Right renal cortex interstitium (tissue), 3 donors: ENCODE measurements around the gene ABTB2. TPM values are rescaled to one million over a fixed set of nuclear protein-coding genes. Genes with fewer than 3 reads are reported as not detected.

Experiments used
- DNase-seq, 3 donors: peaks; one replicate each; pipeline ENCODE4 v3.0.0-alpha.2; 2013; ENCODE audit warnings: low read depth in 3 of 3, low spot score in 2 of 3
- polyA plus RNA-seq, 3 donors: library from polyadenylated mRNA; unstranded; fragments of 120-200 nt; gene quantifications; one replicate each; pipeline ENCODE4 v1.2.1, GENCODE V29; 2013; ENCODE audit not compliant: insufficient read length in 3 of 3

Gene ABTB2
- polyA plus RNA-seq, 3 donors = 6.4 to 7.1 (median 6.4) TPM

- no peak for DNase-seq
Measured at GRCh38 chr11:34245041-34245440, 112.8 kb downstream of the ABTB2 start.

- no peak for DNase-seq
Measured at GRCh38 chr11:34243600-34244464, 114.0 kb downstream of the ABTB2 start.

- no peak for DNase-seq
Measured at GRCh38 chr11:34242037-34242625, 115.7 kb downstream of the ABTB2 start.

GRCh38 chr11:34240150-34240494 lies 117.7 kb downstream of the ABTB2 start:
- DNase-seq = no peak

- no peak for DNase-seq
Measured at GRCh38 chr11:34239465-34240149, 118.2 kb downstream of the ABTB2 start.

- no peak for DNase-seq
Measured at GRCh38 chr11:34238966-34239365, 118.8 kb downstream of the ABTB2 start.

- DNase-seq = no peak
Measured at GRCh38 chr11:34238533-34238932, 119.3 kb downstream of the ABTB2 start.

GRCh38 chr11:34236572-34236971 lies 121.2 kb downstream of the ABTB2 start:
- no peak for DNase-seq

GRCh38 chr11:34235591-34236071 lies 122.2 kb downstream of the ABTB2 start:
- no peak for DNase-seq

- no peak for DNase-seq
Measured at GRCh38 chr11:34235189-34235588, 122.6 kb downstream of the ABTB2 start.

GRCh38 chr11:34234086-34234740 lies 123.6 kb downstream of the ABTB2 start:
- no peak for DNase-seq

GRCh38 chr11:34233215-34233614 lies 124.6 kb downstream of the ABTB2 start:
- no peak for DNase-seq

GRCh38 chr11:34232807-34233206 lies 125.0 kb downstream of the ABTB2 start:
- DNase-seq = no peak

GRCh38 chr11:34226210-34226609 lies 131.6 kb downstream of the ABTB2 start:
- no peak for DNase-seq

- DNase-seq = no peak
Measured at GRCh38 chr11:34225091-34225490, 132.7 kb downstream of the ABTB2 start.

GRCh38 chr11:34224434-34224966 lies 133.3 kb downstream of the ABTB2 start:
- no peak for DNase-seq

GRCh38 chr11:34223907-34224306 lies 133.9 kb downstream of the ABTB2 start:
- no peak for DNase-seq

GRCh38 chr11:34223021-34223813 lies 134.6 kb downstream of the ABTB2 start:
- DNase-seq = peak in 1 of 3 donors; percentile 59

GRCh38 chr11:34222030-34222429 lies 135.8 kb downstream of the ABTB2 start:
- no peak for DNase-seq

GRCh38 chr11:34219941-34220370 lies 137.9 kb downstream of the ABTB2 start:
- DNase-seq = no peak
